ENCODE results near the gene SKIDA1.
"Not testable (repeated sequence)": the region's sequence is repeated elsewhere in the genome, so short reads cannot be mapped to it uniquely, and the experiment has no call there.

DNA sequence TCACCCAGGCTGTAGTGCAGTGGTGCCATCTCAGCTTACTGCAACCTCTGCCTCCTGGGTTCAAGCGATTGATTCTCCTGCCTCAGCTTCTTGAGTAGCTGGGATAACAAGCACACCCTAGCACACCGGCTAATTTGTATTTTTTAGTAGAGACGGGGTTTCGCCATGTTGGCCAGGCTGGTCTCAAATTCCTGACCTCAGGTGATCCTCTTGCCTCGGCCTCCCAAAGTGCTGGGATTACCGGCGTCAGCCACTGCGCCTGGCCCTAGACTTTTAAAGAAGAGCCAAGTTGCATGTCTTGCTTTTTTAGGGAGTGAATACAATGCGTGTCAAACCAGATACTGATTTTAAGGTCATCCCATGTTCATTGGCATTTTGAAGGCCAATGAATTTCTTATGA, 10.5 kb upstream of the SKIDA1 start:
- not testable (repeated sequence) for TF ChIP-seq POLR2AphosphoS5, POLR2A (IDR thresholded peaks at IDR 0.05; ENCODE audit: low read depth, low read length)
